ENCODE data around the gene RBM33.
"Not testable (repeated sequence)": the region's sequence is repeated elsewhere in the genome, so short reads cannot be mapped to it uniquely, and the experiment has no call there.

RBM33 gene

DNA sequence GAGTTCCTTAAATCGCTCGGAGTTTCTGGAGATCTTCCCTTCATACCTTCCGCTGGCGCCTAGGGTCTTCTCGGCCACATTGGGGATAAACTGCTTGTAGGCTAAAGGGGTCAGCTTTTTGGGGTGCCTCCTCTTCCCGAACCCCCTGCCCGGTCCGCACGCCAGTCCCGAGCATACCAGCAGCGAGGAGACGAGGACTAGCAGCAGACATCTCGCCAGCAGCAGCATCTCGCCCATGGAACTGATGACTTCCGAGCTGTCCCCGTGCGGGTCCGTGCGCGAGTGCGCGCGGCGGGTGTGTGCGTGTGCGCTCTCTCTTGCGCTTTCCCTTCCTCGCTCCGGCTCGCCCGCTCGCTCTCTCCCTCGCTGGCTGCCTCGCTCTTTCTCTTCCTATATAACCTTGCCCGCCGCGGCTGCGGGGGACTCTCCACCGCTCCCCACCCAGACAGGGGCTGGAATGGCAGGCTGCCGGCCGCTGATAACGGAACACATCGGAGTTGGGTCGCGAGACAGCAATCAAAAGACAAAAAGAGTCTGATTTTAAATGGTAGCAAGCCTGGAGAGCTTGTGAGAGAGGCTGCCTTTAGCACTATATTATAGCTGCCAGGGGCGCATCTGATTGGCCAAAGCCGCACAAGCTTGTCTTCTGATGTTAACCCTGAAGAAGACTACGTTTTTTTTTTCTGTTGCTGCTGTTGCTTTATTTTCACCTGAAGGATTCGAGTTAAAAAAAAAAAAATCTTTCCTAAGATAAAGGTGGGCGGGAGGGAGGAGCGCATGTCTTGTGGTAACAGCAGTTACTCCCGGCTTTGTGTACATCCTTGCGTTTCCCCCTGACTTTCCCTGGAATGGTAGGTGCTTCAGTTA lies 167.7 kb downstream of the RBM33 start, which contains the start of gene SHH:
Gene SHH, minus strand, starts transcription at position 569 of the 867 bp plus-strand sequence. Its CDS starts 341 bp downstream, at position 228.
- DNase-seq = no peak

DNA sequence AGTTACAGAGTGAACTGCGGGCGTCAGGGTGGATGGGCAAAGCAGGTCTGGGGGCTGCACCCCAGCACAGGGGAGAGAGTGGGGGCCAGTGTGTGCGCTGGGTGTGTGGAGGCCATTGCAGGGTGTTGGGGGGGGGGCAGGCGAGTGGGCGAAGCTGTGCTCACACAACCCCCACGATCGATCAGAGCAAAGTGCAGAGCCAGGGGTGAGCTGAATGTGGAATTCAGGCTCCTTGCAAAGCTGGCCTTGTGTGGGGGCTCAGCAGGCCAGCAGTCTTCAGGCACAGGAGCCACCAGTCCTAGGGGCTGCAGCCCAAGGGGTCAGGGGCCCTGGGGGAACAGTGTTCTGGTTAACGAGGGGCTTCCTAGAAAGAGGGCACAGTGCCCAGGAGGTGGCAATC lies 168.7 kb downstream of the RBM33 start:
- DNase-seq = no peak

DNA sequence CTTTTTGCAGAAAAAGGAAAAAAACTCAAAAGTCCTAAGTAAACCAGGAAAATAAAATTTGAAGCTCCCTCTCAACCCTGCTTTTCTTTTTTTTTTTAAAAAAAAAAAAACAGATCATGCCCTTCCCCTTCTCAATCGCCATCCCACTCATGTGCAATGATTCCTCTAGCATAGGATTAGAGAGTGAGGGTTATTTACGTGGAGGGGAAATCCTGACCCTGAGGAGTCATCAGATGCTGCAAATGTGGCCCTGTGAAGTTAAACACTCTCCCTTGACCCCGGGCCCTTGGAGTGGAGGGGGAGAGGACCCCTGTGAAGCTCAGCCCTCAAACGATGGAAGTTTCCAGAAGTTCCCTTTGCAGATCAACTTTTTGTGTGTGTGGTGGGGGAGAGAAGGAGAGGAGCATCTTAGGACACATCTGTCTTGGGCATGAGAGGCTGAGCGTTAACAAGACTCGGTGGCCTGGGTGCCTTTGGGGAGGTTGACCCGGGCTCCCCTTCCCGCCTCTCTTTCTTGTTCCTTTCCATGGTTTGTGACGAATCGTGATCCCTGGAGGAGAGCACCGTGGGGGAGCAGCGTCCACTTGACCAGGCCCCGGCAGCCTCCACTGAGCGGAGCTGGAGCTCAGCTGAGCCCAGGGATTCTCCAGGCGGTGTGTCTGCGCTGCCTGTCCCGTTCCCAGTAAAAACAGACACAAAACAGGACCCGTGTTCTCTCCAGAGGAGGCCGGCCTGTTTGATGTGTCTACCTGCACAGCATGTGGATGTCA lies 169.3 kb downstream of the RBM33 start:
- no peak for DNase-seq

DNA sequence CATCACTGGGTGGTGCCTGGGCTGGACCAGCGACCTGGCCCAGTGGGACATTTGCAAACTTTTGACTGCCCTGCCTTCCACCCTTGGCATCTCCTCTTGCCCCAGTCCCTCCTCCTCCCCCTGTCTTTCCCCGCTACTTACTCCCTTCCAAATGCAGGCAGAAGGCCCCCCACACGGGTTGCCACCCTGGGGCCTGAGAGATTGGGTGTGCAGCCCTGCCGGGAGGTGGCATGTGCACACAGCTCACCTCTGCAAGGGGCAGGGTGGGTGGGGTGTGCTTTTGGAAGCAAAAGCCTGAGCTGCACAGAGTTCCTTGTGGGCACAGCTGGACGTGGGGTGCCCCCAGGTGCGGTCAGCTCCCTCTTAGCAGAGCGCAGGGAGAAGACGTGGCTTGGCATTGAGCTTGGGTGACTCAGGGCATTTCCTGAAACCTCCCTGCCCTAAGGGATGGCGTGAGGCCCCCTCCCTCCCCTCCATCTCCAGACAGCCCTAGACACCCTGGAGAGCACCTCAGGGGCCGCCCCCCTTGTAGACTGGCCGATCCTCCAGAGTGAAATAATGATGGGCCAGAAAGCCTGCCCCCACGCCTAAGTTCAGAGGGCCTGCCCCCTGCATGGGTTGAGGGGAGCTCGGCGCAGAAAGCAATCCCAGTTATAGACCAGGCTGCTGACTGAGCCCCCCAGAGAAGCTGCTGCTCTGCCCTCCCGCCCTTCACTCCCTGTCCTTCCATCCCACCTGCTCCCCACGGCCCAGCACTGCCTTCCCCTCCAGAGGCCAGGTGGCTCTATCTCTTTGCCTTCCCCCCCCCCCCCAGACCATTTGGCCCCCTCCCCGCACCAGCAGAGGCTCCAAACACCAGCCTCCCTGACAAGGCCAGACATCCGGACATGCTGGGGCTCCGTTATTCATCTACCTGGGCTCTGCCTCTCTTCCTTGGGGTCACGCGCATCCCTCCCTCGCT lies 170.1 kb downstream of the RBM33 start:
- DNase-seq = no peak

DNA sequence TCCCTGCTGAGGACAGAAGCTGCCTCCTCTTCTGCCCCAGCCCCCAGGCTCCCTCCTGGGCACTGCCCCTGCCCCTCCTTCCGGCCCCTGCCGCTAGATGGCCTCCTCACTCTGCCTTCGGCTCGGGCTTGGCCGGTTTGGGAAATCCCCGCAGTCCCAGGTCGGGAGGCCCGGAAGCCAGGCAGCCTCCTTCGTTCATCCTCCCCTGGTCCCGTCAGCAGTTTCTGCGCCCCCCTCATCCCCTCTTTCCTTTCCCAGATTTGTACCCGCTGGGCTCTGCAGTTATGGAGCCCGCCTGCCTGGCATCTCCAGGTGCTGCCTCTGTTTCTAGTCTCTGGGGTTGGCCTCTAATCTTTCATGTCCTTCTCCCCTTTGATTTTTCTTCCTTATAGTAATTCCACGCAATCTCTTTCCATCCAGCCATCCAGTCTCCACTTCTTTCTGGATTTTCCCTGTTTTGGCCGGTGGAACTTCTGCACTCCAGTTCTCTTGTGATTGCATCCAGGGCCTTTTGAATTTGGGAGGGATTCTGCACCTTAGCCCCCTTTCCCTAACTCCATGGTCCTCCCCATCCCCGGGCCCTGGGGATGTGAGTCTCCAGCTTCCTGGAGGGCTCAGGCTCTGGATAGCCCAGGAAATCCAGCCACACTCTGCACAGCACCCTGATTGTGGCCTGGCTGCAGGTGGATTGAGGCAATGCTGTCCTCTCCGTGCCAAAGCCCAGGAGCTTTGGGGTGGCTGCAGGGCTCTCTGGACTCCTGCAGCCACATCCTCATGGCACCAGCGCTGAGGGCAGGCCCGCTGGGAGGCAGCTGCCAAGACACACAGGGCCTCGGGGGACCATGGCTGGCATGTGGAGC lies 171.1 kb downstream of the RBM33 start:
- DNase-seq = peak; percentile 58

DNA sequence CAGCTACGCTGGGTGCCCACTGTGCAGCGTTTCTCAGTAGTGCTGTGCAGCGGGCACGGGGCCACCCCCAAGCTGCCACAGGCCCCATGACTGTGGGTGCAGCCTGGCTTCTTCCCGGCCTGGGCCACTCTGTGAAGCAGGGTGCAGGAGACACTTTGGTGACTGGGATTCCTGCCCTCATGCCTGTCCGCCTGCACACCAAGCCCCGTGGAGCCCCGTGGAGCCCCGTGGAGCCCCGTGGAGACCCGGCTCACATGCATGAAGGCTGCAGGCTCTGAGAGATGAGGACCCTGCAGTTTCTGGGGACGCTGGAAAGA lies 171.7 kb downstream of the RBM33 start:
- DNase-seq = no peak

DNA sequence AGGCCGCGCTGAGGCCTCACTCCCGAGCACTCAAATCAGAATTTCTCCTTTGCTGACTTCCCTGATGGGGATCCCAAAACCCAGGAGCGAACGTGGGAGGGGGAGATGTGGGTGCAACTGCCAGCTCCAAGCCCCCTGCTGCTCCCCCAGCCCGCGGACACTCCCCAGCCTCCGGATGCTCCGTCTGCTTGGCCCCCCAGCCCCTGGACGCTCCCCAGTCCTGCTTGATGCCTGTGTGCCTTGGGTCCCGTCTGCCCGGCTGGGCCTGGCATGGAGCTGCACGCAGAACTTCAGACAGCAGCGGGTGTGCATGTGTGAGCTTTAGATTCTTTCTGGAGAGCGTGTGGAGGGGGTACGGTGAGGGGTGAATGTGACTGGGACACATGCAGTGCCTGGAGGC lies 172.5 kb downstream of the RBM33 start:
- no peak for DNase-seq

DNA sequence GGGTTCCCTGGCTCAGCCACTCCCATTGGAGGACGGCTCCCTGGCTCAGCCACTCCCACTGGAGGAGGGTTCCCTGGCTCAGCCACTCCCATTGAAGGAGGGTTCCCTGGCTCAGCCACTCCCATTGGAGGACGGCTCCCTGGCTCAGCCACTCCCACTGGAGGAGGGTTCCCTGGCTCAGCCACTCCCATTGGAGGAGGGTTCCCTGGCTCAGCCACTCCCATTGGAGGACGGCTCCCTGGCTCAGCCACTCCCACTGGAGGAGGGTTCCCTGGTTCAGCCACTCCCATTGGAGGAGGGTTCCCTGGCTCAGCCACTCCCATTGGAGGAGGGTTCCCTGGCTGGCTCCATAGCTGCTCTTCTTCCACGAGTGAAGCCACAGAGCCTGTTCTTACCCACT lies 173.1 kb downstream of the RBM33 start:
- DNase-seq = not testable (repeated sequence)

DNA sequence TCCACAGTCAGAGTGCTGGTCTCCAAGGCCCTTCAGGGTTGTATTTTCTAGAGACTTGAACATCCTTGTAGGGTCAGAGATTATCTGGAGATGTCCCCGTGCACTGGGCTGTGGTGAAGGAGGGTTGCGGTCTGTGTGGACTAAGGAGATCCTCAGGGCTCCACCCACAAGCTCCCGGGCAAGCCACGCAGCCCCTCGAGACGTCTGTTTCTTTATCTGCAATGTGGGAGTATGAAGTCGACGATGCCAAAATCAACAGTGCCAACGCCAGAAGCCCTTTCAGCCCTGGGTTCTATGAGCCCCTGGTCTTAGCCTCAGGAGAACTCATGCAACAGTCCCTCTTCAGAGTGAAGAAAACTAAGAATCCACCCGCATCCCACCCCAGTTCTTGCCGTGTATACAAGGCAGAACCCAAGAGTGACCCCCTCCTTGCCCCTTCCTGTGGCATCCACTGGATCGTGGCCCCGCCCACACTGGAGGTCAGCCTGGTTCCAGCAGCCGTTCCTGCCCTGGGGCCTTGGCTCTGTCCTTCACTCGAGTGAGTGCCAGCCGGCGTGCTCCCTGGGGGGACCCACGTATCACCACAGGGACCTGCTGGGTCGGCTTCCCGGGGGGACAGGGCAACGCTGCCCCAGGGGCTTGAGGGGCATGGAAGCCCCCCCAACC lies 173.8 kb downstream of the RBM33 start:
- DNase-seq = no peak

DNA sequence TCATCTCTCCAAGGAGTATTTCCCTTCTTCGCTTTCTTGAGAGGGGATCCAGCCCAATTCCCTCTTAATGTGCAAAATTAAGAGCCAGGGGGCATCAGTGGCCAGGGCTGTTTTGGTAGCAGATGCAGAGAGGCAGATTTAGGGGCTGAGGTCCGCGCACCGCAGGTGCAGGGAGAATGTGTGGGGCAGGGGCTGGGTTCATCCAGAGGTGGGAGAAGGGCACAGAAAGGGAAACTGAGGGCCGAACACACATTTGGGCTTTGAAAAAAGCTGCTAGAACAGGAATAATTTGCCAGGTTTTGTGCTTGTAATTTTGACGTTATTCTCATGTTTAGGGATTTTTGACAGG lies 174.3 kb downstream of the RBM33 start:
- DNase-seq = no peak

DNA sequence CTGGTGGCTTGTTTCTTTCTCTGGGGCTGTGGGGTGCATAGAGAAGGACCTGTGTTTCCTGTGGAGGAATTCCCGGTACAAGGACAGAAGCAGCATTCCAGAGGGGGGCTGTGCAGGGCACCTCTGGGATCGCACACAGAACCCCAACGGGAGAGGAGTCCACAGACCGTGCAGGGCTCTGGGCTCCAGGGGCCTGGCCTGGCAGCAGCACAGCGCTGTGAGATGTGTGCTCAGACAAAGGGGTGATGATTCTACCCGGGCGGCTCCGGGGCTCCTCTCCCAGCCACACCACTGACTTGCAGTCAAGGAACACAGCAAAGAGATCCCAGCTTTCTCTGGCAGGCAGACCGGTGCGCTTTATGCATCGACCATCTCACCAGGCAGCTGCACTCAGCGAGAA lies 174.7 kb downstream of the RBM33 start:
- no peak for DNase-seq

DNA sequence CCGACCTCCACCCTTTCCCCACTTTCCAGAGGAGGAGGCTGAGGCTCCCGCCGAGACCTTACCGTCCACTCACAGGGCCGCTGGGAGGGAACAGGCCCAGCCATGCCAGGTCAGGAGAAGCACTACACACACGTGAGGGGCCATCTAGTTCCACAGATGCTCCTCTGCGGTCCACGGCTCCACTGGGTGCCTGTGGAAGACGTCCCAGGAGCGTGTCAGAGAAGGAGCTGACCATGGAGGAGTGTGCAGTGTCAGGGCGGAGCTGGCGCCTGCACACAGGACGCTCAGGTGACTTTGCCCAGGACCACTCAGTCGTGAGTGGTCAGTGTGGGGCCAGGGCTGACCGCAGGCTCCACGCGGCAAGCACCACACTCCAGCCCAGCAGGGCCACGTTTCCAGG lies 175.8 kb downstream of the RBM33 start:
- DNase-seq = no peak

DNA sequence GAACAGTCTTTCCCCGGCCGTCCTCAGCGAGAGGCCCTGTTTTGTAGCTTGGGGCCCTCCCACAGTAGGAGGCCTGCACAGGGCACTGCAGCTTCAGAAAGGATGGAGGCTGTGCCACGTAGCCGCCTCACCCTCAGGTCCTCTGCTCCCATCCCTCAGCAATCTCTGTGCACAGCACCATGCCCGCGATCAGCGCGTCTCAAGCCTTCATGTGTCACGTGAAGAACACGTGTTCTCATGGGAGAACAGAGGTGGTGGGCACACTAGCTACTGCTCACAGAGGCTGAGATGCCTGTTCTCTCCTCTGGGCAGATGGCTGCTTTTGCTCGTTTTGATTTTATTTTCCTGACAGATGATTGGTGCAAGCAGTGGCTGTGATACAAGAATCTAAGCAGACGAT lies 176.3 kb downstream of the RBM33 start:
- DNase-seq = no peak

DNA sequence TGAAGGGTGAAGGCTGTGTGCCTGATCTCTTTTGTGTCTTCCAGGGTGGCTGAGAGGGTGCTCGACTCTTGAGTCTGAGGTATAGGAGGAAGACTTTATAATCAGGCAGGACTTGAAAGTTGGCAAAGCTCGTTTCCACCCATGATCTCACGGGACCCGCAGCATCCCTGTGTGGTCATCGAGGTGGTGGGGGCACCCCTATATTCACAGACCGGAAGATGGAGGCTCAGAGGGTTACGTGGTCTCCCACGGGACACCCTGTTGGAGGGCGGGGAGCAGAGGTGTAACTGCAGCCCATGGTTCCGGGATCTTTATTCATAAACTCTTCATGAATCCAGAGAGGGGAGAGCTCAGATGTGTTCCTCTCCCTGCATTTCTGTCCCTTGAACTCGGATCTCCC lies 177.4 kb downstream of the RBM33 start:
- DNase-seq = no peak

DNA sequence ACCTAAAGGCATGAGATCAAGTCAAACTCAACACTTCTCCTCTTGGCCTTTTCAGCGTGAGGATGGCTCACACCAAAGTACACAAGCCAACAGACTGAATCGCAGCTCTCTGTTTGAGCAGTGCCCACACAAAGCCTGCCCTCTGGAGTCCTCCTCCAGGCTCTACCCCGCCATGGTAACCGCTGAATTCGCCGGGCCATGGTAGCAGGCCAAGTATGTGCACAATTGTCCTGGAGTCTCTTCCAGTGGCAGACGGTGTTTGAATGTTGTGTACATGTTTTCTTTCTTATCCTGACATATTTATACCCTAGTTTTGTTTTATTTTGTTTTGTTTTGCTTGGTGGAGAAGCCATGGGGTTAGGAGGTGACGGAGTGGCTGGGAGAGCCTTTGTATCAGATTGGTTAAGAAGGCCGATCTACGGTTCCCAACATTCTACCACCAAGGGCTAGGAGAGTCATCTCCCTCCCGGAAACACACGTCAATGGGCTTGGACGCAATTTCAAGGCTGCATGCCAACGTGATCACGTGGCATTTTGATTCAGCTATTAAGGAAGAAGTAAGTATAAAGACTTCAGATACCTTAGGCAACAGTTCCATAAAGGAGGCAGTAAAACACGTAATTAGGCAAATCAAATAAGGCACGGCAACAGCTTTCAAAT lies 179.9 kb downstream of the RBM33 start:
- DNase-seq = no peak

DNA sequence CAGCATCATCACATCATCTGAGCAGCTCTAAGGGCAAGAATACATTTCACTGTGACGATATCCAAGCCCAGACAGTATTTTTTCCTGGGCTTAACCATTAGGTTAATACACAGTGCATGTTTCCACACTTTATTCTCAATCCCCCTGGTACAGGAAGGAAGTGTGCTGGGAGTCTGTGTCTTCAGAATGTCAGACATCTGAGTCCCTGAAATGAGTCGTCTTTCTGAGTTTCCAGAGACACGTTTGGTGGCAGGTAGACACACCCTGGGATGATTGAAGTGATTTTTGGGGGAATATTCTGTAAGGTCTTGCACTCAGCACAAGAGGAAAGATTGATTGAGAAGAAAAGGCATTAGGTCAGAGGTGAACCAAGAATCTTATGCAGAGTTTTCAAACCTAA lies 180.9 kb downstream of the RBM33 start:
- no peak for DNase-seq

DNA sequence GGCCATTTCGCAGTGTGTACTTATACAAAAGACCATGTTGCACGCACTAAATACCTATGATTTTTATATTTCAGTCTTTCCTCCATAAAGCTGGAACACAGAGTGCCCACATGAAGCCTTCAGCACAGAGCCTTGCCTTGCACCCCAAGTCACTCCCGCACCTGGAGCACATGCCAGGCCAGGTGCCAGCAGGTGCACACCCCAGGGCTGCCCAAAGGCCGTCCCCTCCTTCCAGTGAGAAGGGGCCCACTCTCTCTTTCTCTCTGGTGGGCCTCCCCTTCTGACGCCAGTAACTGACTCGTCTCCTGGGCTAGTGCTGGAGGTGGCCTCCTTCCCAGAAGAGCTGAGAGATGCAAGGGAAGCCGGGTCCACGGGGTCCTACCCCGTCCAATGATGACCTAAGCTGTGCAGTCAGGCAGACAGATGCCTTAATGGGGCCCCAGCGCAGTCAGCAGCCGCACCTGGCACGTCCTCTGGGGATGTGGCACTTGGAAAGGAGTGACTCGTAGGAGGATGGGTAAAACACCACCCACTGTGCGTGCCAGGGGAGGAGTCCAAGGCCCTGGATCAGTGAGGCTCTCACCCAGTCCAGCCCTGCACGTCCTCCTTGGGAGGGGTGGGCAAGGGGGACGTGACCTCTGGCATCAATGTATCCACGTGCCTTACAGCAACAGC lies 185.5 kb downstream of the RBM33 start:
- no peak for DNase-seq
